Renal cortex interstitium (tissue), 15 donors: Measurements from ENCODE around the gene KRT25. TPM values are rescaled to one million over a fixed set of nuclear protein-coding genes. Genes with fewer than 3 reads are reported as not detected.

Source experiments
- DNase-seq, 11 donors: peaks; one replicate each; pipeline ENCODE4 v3.0.0-alpha.2; 2013; ENCODE audit warnings: low read depth in 9 of 11, low spot score in 4 of 11; ENCODE audit errors: extremely low read depth in 1 of 11
- long read RNA-seq, 16 experiments: transcript quantifications; one replicate each; lab custom pipeline, GENCODE V29; 2026
- polyA plus RNA-seq, 3 donors: library from polyadenylated mRNA; unstranded; fragments of 120-200 nt; gene quantifications; one replicate each; pipeline ENCODE4 v1.2.1, GENCODE V29; 2013; ENCODE audit not compliant: insufficient read length in 3 of 3

KRT25 gene, protein sequence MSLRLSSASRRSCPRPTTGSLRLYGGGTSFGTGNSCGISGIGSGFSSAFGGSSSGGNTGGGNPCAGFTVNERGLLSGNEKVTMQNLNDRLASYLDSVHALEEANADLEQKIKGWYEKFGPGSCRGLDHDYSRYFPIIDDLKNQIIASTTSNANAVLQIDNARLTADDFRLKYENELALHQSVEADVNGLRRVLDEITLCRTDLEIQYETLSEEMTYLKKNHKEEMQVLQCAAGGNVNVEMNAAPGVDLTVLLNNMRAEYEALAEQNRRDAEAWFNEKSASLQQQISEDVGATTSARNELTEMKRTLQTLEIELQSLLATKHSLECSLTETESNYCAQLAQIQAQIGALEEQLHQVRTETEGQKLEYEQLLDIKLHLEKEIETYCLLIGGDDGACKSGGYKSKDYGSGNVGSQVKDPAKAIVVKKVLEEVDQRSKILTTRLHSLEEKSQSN
- polyA plus RNA-seq, result under 1 TPM in 1 of 3 donors, not detected in 2; 0.09 TPM
- long read RNA-seq, donor 1, result 0 reads
- long read RNA-seq, donor 2, result 0 reads
- long read RNA-seq, donor 3, result 0 reads
- long read RNA-seq, donor 4, result 0 reads
- long read RNA-seq, donor 5, result 0 reads
- long read RNA-seq, donor 6, result 0 reads
- long read RNA-seq, donor 7, result 0 reads
- long read RNA-seq, donor 8, result 0 reads
- long read RNA-seq, donor 9, result 0 reads
- long read RNA-seq, donor 10, result 0 reads
- long read RNA-seq, donor 11, result 0 reads
- long read RNA-seq, donor 12, result 0 reads
- long read RNA-seq, donor 13, result 0 reads
- long read RNA-seq, donor 14, result 0 reads
- long read RNA-seq, donor 15, result 0 reads
- long read RNA-seq, donor 16, result 0 reads

DNA sequence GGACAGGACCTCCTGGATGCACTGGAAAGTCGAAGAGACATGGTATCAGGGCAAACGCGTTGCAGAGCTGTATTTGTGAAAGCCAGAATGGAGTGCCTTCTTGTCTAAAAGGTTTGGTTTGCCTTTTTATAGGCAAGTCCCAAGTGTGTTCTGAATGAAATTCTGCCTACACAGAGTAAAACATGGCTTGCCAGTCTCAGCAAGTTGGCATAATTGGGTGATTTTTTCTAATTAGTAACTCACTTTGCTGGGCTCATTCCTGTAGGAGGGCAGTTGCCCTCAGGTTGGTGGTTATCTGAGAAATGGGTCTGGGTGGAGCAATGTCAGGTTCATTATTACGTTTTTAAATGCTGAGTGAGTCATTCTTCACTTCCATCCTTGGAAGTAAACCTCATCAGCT is at the start of gene KRT25:
TSS of gene KRT25 (minus strand) at position 101 of the 400 bp plus-strand sequence. CDS start at position 41, 60 bp downstream.
- DNase-seq, result no peak

DNA sequence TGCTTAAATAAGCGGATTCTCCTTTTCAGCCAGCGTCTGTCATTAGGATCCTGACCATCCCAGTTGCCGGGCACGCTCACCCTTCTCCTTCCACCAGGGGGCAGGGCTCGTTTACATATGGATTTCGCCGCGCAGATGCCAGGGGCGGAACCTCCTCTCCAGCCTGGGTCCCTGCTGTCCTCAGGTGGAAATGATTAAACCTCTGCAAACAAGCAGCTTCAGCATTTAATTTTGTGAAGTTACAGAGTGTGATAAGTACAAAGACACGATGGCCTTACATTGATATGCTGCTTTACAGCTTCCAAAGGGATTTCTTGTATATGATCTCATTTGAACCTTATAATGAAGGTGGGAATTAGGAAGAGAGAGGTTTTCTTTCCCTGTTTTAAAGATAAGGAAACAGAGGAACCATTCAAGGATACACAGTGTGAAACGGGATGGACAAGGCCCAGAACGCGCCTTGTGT is 48.5 kb upstream of the KRT25 start:
- DNase-seq, result peak in 10 of 11 donors; percentile 38 to 69 (median 51)

DNA sequence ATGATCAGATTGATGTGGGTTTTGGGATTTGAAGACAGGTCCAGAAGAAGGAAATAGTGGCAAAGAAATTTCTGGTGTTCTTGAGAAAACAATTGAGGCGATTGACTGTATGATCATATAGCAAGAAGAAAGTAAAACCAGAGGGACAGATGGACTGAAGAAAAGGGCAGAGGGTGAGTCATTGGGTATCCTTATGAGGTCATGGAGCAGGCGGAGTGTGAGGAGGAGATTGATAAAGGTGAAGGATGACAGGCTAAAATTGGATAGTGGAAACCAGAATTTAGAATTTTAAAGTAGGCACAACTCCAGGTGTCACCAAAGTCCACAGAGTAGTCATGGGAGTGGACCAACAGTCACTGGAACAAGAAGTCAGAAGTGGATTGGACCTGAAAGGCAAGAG is 46.0 kb upstream of the KRT25 start:
- no peak for DNase-seq

DNA sequence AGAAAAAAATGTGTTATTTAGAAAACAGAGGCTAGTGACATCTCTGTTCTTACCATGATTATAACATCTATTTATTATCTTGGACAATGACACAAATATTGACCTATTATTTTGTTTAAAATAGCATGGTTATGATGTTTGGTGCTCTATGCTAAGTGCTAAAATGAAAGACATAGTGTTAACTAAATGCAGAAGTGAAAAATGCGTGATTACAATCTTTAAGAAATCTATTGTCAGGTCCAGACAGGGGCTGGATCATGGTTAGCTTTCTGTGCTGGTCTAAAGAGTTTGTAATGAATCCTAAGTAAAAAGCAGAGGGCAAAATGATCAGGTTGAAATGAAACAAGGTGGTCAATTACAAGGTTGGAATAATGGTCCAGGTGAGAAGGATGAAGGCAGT is 45.2 kb upstream of the KRT25 start:
- DNase-seq, result no peak

DNA sequence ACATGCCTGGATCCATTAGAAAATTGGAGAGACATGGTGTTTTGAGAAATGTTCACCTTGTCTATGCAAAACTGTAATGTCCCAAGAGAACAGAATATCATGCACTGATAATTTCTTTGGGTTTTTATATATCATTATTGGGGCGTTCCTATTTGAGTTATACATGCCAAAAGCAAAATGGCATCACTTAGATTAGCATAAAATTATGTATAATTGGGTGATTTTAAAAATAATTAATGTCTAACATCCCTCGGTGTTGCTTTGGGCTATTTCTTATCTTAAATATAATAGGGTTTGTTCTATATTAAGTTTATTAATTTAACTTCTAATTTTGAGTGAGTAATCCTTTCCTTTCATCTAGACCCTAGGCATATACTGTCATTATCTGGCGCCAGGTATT is 44.7 kb upstream of the KRT25 start, which contains the start of gene KRT28:
TSS of gene KRT28 (minus strand) at position 101 of the 400 bp plus-strand sequence. CDS start at position 35, 66 bp downstream.
- DNase-seq, result no peak

DNA sequence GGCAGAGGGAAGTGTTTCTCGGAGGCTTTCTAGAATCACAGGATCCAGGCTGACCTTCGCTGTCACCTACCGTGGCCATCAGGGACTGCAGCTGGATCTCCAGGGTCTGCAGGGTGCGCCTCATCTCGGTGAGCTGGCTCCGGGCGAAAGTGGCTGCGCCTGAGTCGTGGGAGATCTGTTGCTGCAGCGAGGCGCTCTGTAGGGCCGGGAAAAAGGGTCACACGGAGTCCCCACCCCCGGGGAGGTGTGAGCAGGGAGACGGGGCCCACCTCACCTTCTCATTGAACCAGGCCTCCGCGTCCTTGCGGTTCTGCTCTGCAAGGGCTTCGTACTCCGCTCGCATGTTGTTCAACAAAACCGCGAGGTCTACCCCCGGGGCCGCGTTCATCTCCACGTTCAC is 41.7 kb upstream of the KRT25 start:
- no peak for DNase-seq

DNA sequence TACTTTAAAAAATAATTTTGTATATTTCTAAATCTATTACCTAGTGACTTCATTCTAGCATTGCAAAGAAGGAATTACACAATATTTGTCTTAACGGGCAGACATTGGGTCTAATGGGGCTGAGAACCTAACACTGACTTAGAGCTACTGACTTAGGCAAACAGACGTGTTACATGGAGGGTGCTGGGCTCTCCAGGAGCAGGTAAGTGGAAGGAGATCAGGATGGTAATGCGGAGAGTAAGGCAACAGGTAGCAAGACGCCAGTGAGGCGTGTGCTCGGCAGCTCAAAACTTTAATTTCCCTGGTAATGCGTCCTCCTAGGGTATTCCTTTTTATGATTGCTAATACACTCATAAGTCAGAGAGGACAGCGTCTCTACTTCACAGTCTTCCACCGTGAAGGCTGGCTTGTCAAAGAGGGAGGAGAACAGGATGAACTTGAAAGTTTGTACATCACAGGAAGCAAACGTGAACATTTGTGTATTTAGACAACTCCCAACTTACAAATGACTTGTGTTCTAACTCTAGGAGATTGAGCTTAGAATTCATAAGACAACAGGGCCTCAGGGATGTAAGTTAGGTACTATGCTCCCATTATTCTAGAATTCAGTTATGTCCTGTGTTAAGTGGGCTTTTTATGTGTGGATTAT is 40.0 kb upstream of the KRT25 start:
- DNase-seq, result no peak

DNA sequence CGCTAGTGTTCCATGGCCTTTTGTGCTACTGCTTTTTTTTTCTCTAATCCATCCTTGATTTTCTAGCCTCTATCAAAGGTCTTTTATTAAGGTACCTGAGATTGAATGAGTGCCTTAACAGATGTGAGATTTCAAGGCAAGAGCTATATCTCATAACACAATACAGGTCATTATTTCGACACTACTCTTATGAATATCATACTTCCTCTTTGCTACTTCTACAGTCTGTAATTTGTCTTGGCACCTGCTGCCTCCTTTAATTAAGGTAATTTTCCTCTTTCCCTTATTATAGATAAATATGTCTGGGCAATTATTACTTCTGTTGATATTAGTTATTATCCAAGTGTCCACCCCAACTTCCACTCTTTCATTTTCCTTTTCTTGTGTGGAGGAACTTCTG is 39.3 kb upstream of the KRT25 start:
- no peak for DNase-seq

DNA sequence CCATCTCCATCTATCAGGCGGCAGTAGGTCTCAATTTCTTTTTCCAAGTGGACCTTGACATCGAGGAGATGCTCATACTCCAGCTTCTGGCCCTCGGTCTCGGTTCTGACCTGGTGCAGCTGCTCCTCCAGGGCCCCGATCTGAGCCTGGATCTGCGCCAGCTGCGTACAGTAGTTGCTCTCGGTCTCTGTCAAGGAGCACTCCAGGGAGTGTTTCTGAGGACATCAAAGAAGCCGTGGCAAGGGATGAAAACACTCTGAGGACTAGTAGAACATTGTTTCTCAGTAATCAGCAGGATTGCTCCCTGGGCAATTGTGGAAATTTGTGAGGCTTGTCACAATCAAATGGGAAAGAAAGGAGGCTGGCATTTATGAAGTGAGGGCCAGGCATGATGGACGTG is 38.7 kb upstream of the KRT25 start:
- no peak for DNase-seq

DNA sequence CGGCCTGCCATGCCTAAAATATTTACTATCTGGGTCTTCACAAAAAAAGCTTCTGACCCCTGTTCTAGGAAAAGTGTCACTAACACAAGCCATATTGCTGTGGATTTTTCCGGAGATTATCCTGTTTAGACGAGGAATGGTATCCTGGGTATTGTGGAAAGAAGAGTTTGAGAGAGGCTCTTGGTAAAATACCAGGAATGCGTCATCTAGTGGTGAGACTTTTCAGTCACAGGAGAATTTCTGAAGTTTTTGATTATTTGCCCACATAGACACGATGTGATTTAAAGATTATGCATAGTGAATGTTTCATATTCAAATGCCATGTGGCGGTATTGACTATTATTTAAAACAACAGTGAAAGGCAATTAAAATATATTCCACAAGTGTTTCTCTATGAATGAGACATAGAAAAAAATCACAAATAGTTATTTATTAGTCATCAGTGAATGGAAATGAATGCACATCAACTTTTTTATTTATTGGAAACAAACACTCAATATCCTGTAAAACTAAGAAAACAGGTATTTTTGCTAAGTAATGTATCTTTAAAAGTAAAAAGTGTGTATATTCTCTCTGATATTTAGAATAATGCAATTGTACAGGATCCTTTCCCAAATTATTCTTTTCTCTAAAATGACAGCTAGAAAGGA is 36.8 kb upstream of the KRT25 start:
- peak in 7 of 11 donors; percentile 13 to 45 (median 35) for DNase-seq

DNA sequence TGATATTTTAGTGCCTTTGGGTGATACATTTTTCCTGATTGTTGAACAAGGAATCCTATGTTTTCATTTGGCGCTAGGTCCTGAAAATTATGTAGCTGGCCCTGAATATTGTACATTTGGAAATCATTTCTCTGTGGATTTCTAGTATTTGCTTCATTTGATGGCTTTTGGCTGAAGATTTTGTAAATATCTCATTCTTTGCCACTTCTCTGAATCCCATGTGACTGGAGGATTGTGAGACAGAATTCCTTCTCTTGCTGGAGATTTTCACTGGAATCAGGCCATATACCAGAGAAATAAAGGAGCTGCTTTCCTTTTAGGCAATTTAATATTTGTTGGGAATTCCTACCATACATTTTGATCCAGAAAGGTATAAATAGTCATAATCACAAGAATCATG is 36.0 kb upstream of the KRT25 start:
- no peak for DNase-seq

DNA sequence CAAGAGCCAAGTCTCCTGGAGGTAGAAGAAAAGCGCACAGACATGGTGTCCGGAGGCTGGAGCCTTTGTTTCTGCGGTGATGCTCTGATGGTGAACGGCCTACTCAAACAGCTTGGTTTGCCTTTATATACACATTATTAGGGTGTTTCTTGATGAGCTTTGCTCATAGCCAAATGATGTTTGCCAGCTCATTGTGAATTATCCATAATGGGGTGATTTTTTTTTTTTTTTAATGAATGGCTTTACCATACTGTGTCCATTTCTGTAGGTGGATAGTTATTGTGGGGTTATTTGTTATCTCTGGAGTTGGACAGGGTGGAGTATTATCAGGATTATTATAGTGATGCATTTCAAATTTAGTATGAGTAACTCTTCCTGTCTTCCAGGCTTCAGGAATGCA is 27.3 kb upstream of the KRT25 start, which contains the start of gene KRT27:
TSS of gene KRT27 (minus strand) at position 101 of the 400 bp plus-strand sequence. CDS start at position 44, 57 bp downstream.
- no peak for DNase-seq

DNA sequence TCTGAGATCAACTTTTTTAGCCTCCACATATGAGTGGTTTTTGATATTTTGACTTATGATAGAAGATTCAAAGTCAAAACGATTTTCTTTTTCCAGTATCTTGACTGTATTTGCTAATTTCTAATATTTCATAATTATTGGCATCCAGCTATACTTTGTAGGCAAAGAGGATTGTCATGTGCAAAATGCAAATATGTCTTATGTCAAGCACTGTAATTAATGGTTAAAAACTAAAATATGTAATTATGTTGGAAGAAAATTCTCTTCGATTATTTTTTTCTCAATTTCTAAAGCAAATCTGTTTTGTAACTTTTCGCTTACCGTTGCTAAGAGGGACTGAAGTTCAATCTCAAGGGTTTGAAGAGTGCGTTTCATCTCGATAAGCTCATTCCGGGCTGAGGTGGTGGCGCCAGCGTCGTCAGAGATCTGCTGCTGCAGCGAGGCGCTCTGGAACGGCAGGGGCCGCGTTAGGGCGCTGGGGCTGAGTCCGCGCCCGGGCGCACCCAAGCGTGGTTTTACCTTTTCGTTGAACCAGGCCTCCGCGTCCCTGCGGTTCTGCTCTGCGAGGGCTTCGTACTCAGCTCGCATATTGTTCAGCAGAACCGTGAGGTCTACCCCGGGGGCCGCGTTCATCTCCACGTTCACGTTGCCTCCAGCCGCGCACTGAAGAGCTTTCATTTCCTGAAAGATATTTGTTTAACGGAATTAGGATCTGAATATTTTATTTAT is 24.2 kb upstream of the KRT25 start:
- DNase-seq, result peak in 1 of 11 donors; percentile 9

DNA sequence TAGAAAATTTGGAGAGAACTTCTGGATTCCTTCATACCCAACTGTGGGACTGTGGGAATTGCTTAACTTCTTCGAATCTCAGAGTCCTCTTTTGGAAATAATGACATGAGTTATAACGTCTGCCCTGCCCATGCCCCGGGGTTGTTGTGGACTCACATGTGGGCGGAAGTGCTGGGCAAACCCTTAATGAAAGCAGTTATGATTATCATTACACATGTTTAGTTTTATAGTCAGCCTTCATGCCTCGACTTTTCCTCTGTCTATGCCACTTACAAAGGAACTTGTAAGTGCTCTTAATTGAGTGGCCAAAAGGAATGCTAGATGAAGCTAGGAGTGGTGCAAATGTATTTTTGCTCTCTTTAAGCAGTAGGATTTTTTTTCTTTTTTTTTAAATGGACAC is 23.3 kb upstream of the KRT25 start:
- DNase-seq, result no peak

DNA sequence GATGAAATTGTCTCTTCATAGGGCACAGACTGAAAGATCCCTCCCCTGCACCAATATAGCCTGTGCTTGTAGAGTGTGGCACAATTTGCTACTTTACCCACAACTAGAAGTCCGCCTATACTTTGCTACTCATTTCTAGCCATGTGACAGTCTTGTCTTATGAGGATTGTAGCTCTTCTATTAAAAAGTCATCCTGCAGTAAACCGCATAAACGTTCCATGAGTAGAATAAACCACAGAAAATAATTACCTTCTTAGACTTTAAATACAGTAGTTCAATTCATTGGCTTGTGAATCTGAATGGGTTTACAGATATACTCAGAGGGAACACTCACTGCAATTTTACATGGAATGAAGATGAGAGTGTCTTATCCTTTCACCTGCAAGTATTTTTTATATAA is 22.8 kb upstream of the KRT25 start:
- DNase-seq, result no peak

DNA sequence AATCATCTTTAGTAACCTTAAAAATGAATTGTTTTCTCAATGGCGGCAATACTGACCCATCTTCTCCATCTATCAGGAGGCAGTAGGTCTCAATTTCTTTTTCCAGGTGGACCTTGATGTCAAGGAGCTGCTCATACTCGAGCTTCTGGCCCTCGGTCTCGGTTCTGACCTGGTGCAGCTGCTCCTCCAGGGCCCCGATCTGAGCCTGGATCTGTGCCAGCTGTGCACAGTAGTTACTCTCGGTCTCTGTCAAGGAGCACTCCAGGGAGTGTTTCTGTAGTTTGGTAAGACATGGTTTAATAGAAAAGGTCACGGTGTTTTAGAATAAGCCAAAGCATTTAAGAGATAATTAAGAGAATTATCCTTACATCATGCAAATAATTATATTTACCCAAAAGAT is 22.3 kb upstream of the KRT25 start:
- DNase-seq, result no peak

DNA sequence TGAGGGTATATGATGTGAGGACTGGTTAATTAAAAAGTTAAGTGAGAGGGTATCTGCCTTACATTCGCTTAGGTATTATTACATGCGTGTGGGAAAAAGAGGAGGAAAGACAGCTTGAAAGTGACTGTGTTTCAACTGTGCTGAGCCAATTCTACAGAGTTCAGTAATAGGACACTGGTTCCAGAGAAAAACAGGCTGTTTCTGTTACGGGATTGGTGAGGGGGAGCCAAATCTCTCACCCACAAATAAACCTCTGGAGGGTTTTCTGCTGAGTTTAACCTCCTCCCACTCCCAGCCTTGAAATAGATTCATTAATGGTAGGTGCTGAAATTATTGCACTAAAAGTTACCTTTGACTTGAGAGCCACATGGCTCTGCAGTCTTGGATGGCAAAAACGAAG is 20.8 kb upstream of the KRT25 start:
- peak in 2 of 11 donors; percentile 11 to 20 for DNase-seq

DNA sequence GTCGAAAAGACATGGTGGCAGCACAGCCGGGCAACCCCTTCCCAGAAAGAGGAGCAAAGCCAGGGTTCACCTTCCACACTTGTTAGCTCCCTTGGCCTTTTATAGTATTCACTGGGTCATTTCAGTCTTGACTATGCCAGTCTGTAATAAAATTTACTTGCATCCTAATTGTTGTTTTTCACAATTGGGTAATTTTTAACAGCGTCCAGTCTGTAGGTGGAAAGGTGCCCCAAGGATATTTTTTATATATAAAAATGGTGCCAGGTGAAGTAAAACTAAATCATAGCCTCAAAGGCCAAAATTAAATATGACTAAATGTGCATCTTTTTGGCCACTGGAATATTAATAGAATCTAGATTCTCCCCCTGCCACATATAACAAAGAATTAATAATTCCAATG is 17.0 kb upstream of the KRT25 start, which contains the start of gene KRT26:
TSS of gene KRT26 (minus strand) at position 101 of the 400 bp plus-strand sequence. CDS start at position 13, 88 bp downstream.
- DNase-seq, result no peak
